ENCODE data around the gene TOM1L2.

TOM1L2 gene

DNA sequence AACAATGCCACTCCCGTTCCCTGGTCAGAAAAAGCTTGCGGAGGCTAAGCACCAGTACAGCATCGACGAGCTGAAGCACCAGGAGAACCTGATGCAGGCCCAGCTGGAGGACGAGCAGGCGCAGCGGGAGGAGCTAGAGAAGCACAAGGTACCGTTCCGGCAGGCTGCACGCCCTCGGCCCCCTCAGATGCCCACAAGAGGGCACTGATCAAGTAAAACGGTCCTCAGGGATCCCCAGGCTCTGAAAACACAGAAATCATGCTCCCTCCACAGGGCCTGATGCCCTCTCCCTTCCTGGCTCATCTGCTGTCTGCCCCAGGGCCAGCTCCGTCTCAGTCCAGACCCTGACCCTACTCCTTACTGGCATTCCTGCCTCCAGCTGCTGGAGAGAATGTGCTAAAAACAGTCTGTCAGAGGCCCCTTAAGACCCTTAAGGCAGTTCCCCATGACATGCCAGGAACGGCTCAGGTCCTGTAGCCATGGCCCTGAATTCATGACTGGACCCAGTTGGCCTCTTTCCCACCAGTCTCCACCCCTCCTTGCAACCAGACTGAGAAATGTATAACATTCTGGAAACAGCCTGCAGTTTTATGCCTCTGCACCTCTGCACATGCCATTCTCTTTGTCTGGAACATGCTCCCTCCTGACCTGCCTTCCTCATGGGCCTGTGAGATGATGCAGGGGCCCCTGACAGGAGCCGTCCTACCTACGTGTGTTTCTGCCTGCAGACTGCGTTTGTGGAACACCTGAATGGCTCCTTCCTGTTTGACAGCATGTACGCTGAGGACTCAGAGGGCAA is 22.3 kb upstream of the TOM1L2 start:
- DNase-seq, result no peak

- no peak for DNase-seq
These were observed 21.7 kb upstream of the TOM1L2 start for GRCh38 chr17:17993852-17994251.

GRCh38 chr17:17993366-17993765 is 21.2 kb upstream of the TOM1L2 start:
- no peak for DNase-seq

- no peak for DNase-seq
These were observed 18.1 kb upstream of the TOM1L2 start for GRCh38 chr17:17990282-17990681.

- no peak for DNase-seq
These were observed 17.4 kb upstream of the TOM1L2 start for GRCh38 chr17:17989618-17990017.

DNA sequence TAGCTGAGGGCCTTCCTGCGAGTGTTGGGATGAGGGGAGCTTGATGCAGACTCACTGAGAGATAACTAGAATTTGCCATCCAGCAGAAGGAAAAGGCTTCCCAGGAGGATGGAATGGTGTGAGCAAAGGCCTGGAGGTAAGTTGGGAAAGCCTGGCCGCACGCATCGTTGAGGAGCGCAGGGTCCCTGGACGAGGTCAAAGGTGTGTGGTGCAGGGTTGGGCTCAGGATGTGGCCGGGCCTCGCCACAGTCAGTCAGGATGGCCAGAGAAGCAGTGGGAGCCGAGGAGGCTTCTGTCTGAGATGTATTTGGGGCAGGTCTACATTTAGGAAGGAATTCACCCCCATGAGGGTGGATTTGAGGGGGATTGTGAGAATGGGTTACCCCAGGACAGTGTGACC is 16.9 kb upstream of the TOM1L2 start:
- DNase-seq, result no peak

- no peak for DNase-seq
These were observed 16.3 kb upstream of the TOM1L2 start for GRCh38 chr17:17988427-17988945.

DNA sequence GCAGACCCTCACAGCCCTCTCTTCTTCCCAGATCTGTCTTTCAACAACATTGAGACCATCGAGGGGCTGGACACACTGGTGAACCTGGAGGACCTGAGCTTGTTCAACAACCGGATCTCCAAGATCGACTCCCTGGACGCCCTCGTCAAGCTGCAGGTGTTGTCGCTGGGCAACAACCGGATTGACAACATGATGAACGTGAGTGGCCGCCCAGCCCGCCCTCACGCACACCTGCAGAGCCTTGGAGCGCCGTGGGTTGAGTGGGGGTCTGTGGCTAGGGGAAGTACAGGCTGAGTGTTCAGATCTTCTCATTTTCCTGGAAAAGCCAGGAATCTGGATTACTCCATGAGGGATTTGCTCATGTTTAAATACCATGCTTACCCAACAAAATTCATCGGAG is 15.7 kb upstream of the TOM1L2 start:
- DNase-seq, result no peak

DNA sequence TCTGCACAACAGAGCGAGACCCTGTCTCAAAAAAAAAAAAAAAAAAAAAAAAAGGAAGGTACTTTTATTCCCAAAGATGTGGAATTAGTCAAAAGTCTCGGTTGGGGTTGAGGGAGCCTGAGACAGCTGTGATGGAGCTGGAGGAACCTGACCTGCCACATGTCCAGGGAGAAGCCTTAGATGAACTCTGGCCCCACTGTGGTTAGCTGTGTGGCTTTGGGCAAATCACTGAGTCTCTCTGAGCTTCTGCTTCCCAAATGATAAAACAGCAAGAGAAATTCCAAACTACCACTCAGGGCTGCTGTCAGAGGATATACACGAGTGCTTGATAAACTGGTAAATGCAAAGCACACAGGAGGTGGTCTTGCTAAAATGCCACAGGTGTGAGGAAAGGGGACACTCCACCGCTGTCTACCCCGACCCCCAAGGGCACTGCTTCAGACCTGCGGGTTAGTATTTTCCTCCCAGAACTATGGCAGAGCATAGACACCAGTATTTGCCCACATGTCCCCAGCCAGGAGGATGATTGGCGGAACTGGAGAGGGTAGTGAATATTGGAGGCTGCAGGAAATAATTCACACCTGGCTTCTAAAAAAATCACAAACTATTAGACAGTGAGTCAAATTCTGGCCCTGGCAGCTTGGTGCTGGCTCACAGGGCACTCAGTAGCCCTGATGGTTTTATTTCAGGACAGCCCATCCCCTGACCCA is 15.1 kb upstream of the TOM1L2 start:
- DNase-seq, result no peak

- DNase-seq, result no peak
These were observed 13.4 kb upstream of the TOM1L2 start for GRCh38 chr17:17985555-17985954.

DNA sequence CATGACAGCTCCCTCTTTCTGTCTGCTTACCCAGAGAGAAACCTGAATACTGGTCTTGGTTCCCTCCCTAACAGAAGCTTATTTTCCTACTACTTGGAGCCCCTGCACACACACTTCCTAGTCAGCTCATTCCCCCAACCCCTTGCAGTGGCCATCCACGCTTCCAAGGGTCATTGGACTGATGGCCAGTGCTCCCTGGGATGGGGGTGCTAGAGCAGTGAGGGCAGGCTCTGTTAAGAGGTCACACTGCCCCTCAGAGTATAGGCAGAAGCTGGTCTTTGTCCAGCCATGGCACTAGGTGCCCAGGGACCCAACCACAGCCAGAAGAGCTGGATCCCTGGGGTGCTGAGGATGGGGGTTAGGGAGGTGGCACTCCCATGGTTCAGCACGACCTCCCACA is 13.0 kb upstream of the TOM1L2 start:
- DNase-seq, result no peak

GRCh38 chr17:17983776-17984175 is 11.6 kb upstream of the TOM1L2 start:
- no peak for DNase-seq

DNA sequence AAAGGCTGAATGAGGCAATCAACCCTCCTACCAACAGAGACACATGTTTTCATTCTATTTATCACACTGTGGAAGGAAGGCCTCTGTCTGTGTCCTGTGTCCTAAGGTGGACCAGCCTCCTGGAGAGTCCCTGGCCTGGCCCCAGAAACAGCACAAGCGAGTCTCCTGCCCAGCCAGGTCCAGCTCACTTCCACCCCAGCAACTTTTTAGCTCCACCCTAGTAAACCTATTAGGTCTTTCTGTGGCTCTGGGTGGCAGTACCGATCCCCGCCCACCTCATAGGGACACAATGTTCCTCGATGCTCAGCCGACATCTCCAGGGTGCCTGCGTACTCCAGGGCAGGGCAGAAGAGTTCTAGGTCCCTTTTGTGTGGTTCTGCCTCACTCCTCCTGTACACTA is 11.2 kb upstream of the TOM1L2 start:
- DNase-seq, result no peak

DNA sequence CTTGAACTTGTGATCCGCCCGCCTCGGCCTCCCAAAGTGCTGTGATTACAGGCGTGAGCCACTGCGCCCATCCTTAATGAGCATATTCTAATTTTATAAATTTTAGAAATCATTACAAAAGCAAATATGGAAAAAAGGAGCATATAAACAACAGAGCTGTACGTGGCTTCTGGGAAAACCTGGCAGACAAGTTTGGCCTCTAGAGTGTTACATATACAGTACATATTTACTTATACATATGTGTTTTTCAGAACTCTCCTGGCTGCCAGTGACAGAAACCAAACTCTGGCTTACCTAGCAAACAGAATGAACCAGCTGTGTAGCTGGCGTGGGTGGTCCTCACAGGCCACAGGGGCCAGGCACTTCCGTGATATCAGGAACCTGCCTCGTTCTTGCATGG is 10.6 kb upstream of the TOM1L2 start:
- DNase-seq, result no peak

GRCh38 chr17:17981330-17981729 is 9.1 kb upstream of the TOM1L2 start:
- no peak for DNase-seq

DNA sequence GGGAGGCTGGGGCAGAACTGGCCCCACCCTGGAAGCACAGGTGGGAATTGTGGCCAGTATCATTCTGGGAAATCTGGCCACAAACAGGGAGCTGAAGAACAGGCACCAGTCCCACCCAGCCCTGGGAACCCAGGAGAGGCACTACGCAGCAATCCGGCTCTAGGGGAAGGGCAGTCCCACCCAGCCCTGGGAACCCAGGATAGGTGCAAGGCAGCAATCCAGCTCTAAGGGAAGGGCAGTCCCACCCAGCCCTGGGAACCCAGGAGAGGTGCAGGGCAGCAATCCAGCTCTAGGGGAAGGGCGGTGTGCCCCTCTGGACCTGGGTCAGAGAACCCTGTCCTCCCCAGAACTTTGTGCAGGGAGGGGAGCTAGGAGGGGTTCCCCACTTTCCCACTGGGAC is 7.6 kb upstream of the TOM1L2 start:
- DNase-seq, result no peak

- no peak for DNase-seq
These were observed 6.6 kb upstream of the TOM1L2 start for GRCh38 chr17:17978481-17979424.

GRCh38 chr17:17976931-17977570 is 4.9 kb upstream of the TOM1L2 start:
- DNase-seq, result no peak

- DNase-seq, result no peak
These were observed 3.2 kb upstream of the TOM1L2 start for GRCh38 chr17:17975436-17975835.

GRCh38 chr17:17972952-17973254 is 703 bp upstream of the TOM1L2 start:
- no peak for DNase-seq

DNA sequence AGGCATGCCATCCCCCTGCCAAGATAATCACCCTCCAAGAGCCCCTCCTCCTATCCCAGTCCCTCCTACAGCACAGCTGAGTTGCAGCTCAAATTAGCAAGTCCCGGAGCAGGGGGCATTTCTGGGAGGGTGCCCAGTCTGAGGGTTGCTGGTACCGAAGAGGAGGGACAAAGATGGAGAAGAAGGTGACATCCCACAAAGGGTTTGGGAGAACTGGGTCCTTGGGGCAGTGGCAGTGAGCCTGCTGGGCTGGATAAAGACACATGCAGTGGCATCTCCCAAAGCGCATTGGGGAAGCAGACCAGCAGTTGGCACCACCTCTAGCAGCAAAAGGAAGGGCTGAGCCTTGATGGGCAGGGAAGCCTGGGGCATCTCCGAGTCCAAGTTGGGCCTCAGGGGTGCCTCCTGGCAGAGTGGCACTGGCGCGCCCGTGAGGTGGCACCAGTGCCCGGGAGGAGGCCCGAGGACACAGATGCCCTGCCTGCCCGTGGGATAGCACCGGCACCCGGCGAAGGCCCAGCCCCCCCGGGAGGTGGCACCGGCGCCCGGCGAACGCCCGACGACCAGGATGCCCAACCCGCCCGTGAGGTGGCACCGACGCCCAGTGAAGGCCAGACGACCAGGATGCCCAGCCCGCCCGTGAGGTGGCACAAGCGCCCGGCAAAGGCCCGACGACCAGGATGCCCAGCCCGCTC is 622 bp downstream of the TOM1L2 start:
- no peak for DNase-seq

- no peak for DNase-seq
These were observed 1.3 kb downstream of the TOM1L2 start for GRCh38 chr17:17970699-17971430.
